ENCODE results near the gene GRIK2.

The GRIK2 gene

GRCh38 chr6:101784094-101784493, 390.6 kb downstream of the GRIK2 start:
- DNase-seq (ENCODE audit: low read depth), result no peak

GRCh38 chr6:101799531-101799930, 406.0 kb downstream of the GRIK2 start:
- no peak for DNase-seq (ENCODE audit: low read depth)

DNA sequence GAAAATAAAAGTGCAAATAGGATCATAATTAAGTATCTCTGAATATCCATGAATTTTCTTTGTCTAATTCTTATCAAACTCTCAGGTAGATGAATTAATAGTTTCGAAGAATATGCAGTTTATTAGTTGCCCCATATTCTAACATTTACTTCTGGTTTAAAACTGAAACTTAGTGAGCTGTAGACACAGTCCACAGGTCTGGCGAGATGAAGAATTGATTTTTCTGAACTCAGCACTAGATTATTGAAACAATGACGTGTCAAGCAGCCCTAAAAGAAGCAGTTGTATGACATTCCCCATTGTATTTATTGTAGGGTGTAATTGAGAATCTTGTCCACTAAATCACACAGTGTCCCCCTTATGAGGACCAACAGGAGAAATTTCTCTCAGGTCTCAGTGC, 407.1 kb downstream of the GRIK2 start:
- no peak for DNase-seq (ENCODE audit: low read depth)

GRCh38 chr6:101803136-101803535, 409.6 kb downstream of the GRIK2 start:
- DNase-seq (ENCODE audit: low read depth), result peak; percentile 46

- peak; percentile 75 for DNase-seq (ENCODE audit: low read depth)
Measured at GRCh38 chr6:101806241-101806640, 412.7 kb downstream of the GRIK2 start.

GRCh38 chr6:101811108-101811507, 417.6 kb downstream of the GRIK2 start:
- no peak for DNase-seq (ENCODE audit: low read depth)

DNA sequence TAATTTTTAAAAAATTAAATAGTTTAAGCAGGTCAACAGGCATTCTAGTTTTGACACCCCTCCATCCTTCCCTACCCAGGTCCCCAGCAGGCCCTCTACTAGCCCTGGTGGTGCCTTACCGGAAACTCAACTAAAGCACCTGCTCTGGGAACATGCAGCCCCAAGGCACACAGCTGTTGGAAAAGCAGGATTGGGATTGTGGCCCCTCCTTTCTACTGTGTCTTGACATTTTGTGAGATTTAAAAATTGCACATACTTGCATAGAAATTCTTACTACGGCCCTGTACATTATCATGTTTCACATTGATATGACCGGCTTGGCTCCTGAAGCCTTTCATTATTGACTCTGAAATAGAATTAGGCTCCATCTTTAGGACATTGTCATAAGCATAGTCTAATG, 423.2 kb downstream of the GRIK2 start:
- no peak for DNase-seq (ENCODE audit: low read depth)

- no peak for DNase-seq (ENCODE audit: low read depth)
Measured at GRCh38 chr6:101818051-101818450, 424.5 kb downstream of the GRIK2 start.

DNA sequence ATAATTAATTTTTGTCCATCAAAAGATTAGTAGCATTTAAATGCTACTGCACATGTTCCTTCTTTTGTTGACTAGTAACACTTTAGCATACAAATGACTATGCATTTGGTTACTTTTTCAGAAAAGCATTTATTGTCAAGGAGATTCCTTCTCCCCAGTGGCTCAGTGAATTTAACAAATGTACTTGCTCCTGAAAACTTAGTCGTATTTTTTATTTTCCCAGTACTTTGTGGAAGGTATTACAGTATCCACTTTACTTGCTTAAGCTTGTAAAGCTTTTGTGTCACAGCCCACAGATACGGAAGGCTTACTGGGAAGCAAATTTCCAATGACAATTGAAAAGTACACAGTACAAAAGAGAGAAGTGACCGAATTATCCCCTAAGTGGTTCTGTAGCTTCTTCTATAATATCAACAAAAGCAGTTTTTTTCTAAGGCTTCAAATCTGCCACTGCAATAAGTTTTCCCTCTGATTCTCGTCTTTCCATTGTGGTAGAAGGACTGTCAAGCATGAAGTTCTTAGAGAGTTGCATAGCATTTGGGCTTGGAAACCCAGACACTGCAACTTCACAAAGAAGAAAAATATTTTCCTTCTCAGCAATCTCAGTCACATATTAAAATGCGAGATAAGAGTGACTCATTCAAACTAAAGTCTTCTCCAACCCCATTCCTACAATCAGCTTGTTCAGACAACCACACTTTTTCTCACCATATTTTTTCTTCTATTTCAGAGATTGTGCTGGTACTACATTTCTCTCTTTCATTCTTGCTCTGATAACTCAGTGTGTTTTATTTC, 431.2 kb downstream of the GRIK2 start:
- no peak for DNase-seq (ENCODE audit: low read depth)

DNA sequence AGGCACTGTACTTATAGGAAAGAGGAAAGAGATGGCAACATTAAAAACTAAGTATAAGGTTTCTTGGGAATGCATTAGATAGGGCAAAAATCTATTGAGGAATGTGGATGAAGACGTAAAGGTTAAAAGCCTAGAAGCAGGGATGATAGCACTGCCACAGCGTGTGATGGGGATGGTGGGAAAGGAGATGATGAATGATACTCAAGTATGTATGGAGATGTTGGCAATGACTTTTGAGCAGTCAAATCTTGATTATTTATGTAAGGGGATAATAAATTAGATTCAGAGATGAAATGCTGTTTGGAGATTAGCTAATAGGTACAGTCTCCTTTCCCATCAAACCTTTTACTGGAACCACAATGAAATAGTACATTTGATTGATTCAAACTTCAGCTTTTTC, 432.8 kb downstream of the GRIK2 start:
- DNase-seq (ENCODE audit: low read depth), result no peak

DNA sequence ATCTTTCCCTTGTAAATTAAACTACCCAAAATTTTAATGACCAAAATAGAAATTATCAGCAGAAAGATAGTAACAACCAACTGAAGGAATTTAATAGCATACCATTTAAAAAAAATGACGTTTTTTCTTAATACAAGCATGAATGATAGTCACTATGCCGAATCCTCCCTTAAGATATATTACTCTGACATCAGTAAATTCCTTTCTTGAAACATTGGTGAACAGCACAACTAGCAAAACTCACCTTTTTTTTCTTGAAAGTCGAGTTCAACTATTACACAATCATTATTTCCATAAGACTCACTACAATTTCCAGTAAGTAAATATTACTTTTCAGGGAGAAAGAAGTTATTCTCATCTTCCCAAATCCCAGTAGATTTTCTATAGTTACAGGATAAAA, 433.2 kb downstream of the GRIK2 start:
- DNase-seq (ENCODE audit: low read depth), result no peak

DNA sequence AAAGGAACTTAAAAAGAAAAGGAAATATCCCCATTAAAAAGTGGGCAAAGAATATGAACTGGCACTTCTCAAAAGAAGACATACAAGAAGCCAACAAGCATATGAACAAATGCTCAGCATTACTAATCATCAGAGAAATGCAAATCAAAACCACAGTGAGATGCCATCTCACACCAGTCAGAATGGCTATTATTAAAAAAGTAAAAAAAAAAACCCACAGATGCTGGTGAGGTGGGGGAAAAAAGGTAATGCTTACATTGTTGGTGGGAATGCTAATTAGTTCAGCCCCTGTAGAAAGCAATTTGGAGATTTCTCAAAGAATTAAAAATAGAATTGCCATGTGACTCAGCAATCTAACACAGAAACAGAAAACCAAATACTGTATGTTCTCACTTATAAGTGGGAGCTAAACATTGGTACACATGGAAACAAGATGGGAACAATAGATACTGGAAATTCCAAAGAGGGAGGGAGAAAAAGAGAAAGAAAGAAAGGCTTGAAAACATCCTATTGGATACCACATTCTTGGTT, 437.1 kb downstream of the GRIK2 start:
- DNase-seq (ENCODE audit: low read depth), result peak; percentile 36

GRCh38 chr6:101832371-101832770, 438.9 kb downstream of the GRIK2 start:
- no peak for DNase-seq (ENCODE audit: low read depth)

DNA sequence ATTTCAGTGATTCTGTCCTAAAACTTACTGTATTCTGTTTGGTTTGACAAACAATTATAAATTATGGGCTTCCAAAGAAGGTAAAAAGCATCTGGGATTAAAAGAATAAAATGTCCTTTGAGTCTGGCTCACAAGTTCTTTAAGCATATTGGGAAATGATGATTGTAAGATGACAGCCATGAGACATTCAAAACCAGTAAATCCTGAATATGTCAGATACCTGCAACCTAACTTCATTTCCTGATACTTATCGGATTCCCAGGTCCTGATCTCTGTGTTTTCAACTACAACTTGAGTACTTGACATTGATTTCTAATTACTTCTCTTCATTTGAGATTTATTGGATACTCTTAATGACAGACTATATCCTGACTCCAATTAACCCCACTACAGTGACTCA, 446.6 kb downstream of the GRIK2 start:
- DNase-seq (ENCODE audit: low read depth), result no peak

GRCh38 chr6:101845172-101845571, 451.7 kb downstream of the GRIK2 start:
- no peak for DNase-seq (ENCODE audit: low read depth)

DNA sequence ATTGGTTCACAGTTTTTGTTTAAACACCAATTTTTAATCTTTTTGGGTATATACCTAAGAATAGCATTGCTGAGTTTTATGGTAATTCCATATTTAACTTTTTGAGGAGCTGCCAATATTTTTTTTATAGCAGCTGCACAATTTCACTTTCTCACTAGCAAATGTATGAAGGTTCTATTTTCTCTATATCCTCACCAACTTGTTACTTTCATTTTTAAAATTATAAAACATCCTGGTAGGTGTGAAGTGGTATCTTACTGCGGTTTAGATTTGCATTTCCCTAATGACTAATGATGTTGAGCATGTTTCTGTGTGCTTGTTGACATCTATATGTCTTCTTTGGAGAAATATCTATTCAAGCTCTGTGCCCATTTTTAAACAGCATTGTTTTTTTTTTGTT, 452.1 kb downstream of the GRIK2 start:
- no peak for DNase-seq (ENCODE audit: low read depth)

GRCh38 chr6:101847690-101848089, 454.2 kb downstream of the GRIK2 start:
- no peak for DNase-seq (ENCODE audit: low read depth)

DNA sequence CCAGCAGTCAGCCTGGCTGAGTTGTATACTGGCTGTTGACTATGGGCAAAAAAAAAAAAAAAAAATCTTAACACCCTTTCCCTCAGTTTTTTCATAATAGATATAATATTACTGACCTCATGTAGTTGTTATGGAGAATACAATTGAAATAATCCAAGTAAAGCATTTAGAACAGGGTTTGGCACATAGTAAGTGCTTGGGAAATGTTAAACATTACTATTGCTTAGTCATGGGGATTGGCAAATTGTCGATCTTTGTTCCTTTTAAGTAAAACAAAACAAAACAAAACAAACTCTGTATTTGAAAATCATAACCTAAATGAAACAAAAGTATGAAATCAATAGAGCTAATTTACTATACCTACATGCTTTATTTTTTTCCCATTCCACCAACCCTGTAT, 458.4 kb downstream of the GRIK2 start:
- no peak for DNase-seq (ENCODE audit: low read depth)

DNA sequence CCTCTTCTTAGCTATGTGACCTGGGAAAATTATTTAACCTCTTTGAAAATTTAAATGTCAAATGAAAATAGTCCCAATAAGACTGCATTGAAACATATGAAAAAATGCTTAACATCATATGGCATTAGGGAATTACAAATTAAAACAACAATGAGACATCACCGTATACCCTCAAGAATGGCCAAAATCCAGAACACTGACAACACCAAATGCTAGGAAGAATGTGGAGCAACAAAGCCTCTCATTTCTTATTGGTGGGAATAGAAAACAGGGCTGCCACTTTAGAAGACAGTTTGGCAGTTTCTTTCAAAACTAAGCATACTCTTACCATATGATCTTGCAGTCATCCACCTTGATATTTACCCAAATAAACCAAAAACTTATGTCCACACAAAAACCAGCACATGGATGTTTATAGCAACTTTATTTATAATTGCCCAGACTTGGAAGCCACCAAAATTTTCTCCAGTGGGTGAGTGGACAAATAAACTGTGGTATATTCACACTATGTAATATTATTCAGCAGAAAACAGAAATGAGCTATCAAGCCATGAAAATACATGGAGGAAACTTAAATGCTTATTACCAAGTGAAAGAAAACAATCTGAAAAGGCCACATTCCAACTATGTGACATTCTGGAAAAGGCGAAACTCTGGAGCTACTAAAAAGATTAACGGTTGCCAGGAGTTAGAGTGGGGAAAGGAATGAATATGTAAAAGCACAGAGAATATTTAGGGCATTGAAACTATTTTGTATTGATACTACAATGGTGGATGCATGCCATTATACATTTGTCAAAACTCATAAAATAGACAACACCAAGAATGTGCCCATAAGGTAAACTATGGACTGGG, 459.9 kb downstream of the GRIK2 start:
- no peak for DNase-seq (ENCODE audit: low read depth)

DNA sequence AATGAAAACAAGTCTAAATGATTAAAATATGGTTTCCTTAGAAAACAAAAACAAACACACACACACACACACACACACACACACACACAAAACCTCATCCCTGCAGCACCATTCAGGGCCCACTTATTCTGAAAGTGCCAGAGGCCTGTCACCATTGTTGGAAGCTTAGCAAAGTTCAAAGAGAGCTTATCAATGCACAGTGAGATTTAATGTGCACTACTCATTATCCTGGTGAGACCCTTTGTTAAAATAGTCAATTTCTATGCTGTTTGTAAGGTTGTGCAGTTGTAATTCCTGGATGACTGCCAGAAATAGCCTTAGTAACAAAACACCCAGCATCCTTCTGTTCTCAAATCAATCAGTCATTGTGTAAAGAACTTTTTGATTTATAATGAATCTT, 482.9 kb downstream of the GRIK2 start:
- DNase-seq (ENCODE audit: low read depth), result no peak

GRCh38 chr6:101878554-101879276, 485.2 kb downstream of the GRIK2 start:
- DNase-seq (ENCODE audit: low read depth), result no peak

DNA sequence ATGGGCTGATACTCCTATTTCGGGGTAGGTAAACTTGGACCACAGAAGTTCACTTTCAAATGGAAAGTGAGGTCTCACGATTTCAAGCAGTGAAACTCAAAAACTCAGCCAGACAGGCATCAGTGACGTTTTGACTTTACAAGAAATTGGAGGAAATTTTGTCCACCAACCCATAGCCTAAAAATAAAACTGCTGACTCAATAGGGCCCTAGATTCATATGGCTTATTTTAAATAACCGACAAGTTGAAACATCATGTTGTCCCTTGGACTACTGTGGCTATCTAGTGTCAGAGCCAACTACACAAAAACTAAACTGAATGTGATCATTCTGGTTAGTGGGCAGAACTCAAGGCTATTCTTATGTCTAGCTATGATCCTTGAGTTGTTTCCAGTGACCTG, 486.3 kb downstream of the GRIK2 start:
- no peak for DNase-seq (ENCODE audit: low read depth)

Measured in HS-27A (cell line).